ENCODE measurements around the gene IFNA6. TPM values are rescaled to one million over a fixed set of nuclear protein-coding genes. Genes with fewer than 3 reads are reported as not detected.

Gene IFNA6
- total RNA-seq = not detected in 2 replicates
- polyA plus RNA-seq = not detected in 2 replicates
- not detected in 2 replicates for polyA plus RNA-seq (2011; cell fraction: cytosol; rRNA removed)
- polyA plus RNA-seq (2011; cell fraction: nucleus; rRNA removed) = not detected in 2 replicates
- not detected in 2 replicates for polyA plus RNA-seq (2012)
- polyA minus RNA-seq = not detected in 2 replicates
- not detected for polyA minus RNA-seq (2011; cell fraction: cytosol; rRNA and poly(A)+ RNA removed)
- not detected in 2 replicates for polyA minus RNA-seq (2011; cell fraction: nucleus; rRNA and poly(A)+ RNA removed)
- Bru-seq, nascent RNA = not detected
- BruChase-seq, experiment 1, labeled RNA remaining after a 6-hour chase = not detected
- not detected for BruChase-seq, experiment 2, labeled RNA remaining after a 2-hour chase
- long read RNA-seq = 0 reads

GRCh38 chr9:21350787-21351186 is at the start of gene IFNA6:
TSS of gene IFNA6 (minus strand) at chr9:21350887. CDS start at chr9:21350887, 0 bp downstream.
- Histone ChIP-seq H3K27me3 (ENCODE audit: control insufficient read depth in 2 of 2, insufficient read depth in 2 of 2, low read length in 2 of 2) (peaks cover 11 to 40% of the 10 kb centered on the region in 2 experiments), H3K4me3 (replicated peaks in 1 of 3; ENCODE audit: insufficient read depth in 1 of 3, low read depth in 1 of 3, low read length in 3 of 3) (no peak within 1 kb of the TSS), H3K27ac (ENCODE audit: insufficient read depth, low read depth, low read length) (no peak within 1 kb of the TSS), H2AFZ (ENCODE audit: low read depth, low read length) (no peak within 1 kb of the TSS), H3K9me1 (replicated peaks; ENCODE audit: control insufficient read depth, extremely low read depth, insufficient read depth, low read length) (no peaks in the 10 kb centered on the region), H3K4me1 (ENCODE audit: control insufficient read depth, extremely low read depth, insufficient read depth, low read length) (no peaks in the 10 kb centered on the region), H4K20me1 (replicated peaks; ENCODE audit: control insufficient read depth, extremely low read depth, insufficient read depth, low read length) (no peaks in the 10 kb centered on the region), H3K9ac (replicated peaks; ENCODE audit: extremely low read depth, insufficient read depth, low read length) (no peak within 1 kb of the TSS), H3K79me2 (ENCODE audit: control insufficient read depth, insufficient read depth, low read length) (no peaks in the 10 kb centered on the region), H3K4me2 (ENCODE audit: insufficient read depth, low read length) (no peak within 1 kb of the TSS), H3K9me3 (replicated peaks; ENCODE audit: control insufficient read depth, insufficient read depth, low read length) (no peaks in the 10 kb centered on the region), H3K36me3 (ENCODE audit: control insufficient read depth in 2 of 2, extremely low read depth in 1 of 2, insufficient read depth in 2 of 2, low read length in 2 of 2) (no peaks in the 10 kb centered on the region)
- intact Hi-C loops (cut with micrococcal nuclease) = no loop called here
- no peak for FAIRE-seq
- CTCF ChIA-PET = interaction anchor here (1.4 to 2.0 kb wide), 2 partner anchors 24 to 45 kb away, joined by 3 to 7 read pairs; no protein-coding TSS in a partner anchor
- no peak for DNase-seq (ENCODE audit: low read depth, low spot score)
- dilution Hi-C loops (cut with MboI; ENCODE audit: extremely low pct_ligation_motif_present, low sequenced_read_pairs) = no loop called here
- TF ChIP-seq FOS (IDR thresholded peaks at IDR 0.05; ENCODE audit: borderline replicate concordance, insufficient read depth, low read length) (no peak), MYC (IDR thresholded peaks at IDR 0.05; ENCODE audit: low read depth, low read length) (no peak), MAX (IDR thresholded peaks at IDR 0.05; ENCODE audit: insufficient read depth, insufficient read length) (no peak), POLR2A (IDR thresholded peaks at IDR 0.05; ENCODE audit: low read depth, low read length) (no peak), EZH2 (IDR thresholded peaks at IDR 0.05; ENCODE audit: borderline replicate concordance, low read depth, low read length, severe bottlenecking) (no peak), GATA2 (IDR thresholded peaks at IDR 0.05; ENCODE audit: insufficient read depth, insufficient read length, low read depth, low read length) (no peak), JUN (IDR thresholded peaks at IDR 0.05; ENCODE audit: borderline replicate concordance, insufficient read depth, insufficient read length, low read depth) (no peak), POLR2AphosphoS5 (IDR thresholded peaks at IDR 0.05; ENCODE audit: insufficient read depth, low read depth, low read length) (no peak), CTCF (IDR thresholded peaks at IDR 0.05; ENCODE audit: extremely low read depth in 1 of 2, insufficient read depth in 1 of 2, low read depth in 1 of 2, low read length in 2 of 2) (no peak)
- POLR2A ChIA-PET = no interaction called here
- no TSS peak for BruUV-seq (replicated peaks)
